H9 (cell line): Measurements from ENCODE around the gene ASPM. TPM values are rescaled to one million over a fixed set of nuclear protein-coding genes. Genes with fewer than 3 reads are reported as not detected.

Experiments used
- DNase-seq: peaks from one replicate; pipeline ENCODE4 v3.0.0-alpha.2; 2017
- H2AFZ ChIP-seq: one replicate; pipeline ENCODE4 v1.6.1; 2013; ENCODE audit warnings: mild to moderate bottlenecking, low read length, control low read depth, moderate library complexity
- H2AK5ac ChIP-seq: 2 replicates; pipeline ENCODE4 v1.6.1; 2013; ENCODE audit warnings: low read length, control low read depth, mixed read lengths; ENCODE audit not compliant: insufficient read length
- H2BK120ac ChIP-seq: one replicate; pipeline ENCODE4 v1.6.1; 2013; ENCODE audit warnings: low read depth, mild to moderate bottlenecking, low read length, control low read depth, inconsistent platforms; ENCODE audit not compliant: poor library complexity, severe bottlenecking
- H2BK12ac ChIP-seq: 2 replicates; pipeline ENCODE4 v1.6.1; 2013; ENCODE audit warnings: low read length, control low read depth, mixed read lengths, low read depth; ENCODE audit not compliant: insufficient read length
- H2BK15ac ChIP-seq: 2 replicates; pipeline ENCODE4 v1.6.1; 2013; ENCODE audit warnings: low read depth, low read length, control low read depth
- H2BK20ac ChIP-seq: one replicate; pipeline ENCODE4 v1.6.1; 2013; ENCODE audit warnings: low read depth, mild to moderate bottlenecking, low read length, control low read depth, inconsistent platforms; ENCODE audit not compliant: poor library complexity, severe bottlenecking
- H2BK5ac ChIP-seq: 2 replicates; pipeline ENCODE4 v1.6.1; 2013; ENCODE audit warnings: low read length, control low read depth, mixed read lengths; ENCODE audit not compliant: insufficient read length
- H3K14ac ChIP-seq: 2 replicates; pipeline ENCODE4 v1.6.1; 2013; ENCODE audit warnings: low read length, control low read depth; ENCODE audit not compliant: insufficient read depth
- H3K18ac ChIP-seq: 2 replicates; pipeline ENCODE4 v1.6.1; 2013; ENCODE audit warnings: low read depth, mild to moderate bottlenecking, mixed read lengths, low read length, control low read depth; ENCODE audit not compliant: insufficient read length
- H3K23ac ChIP-seq: 2 replicates; pipeline ENCODE4 v1.6.1; 2013; ENCODE audit warnings: low read length, control low read depth, mixed read lengths, low read depth; ENCODE audit not compliant: insufficient read length
- H3K23me2 ChIP-seq: 2 replicates; pipeline ENCODE4 v1.6.1; 2013; ENCODE audit warnings: low read depth, mild to moderate bottlenecking, mixed read lengths, low read length, control low read depth; ENCODE audit not compliant: insufficient read length, poor library complexity, severe bottlenecking
- H3K27ac ChIP-seq: 2 replicates; pipeline ENCODE4 v1.5.1; 2013; ENCODE audit warnings: low read length, control low read depth, mixed read lengths, low read depth; ENCODE audit not compliant: insufficient read length
- H3K27me3 ChIP-seq: 2 replicates; pipeline ENCODE4 v1.6.1; 2013; ENCODE audit warnings: low read length, control low read depth, inconsistent platforms; ENCODE audit not compliant: insufficient read depth
- H3K4ac ChIP-seq: 2 replicates; pipeline ENCODE4 v1.6.1; 2013; ENCODE audit warnings: low read depth, mild to moderate bottlenecking, control low read depth, inconsistent platforms, low read length, moderate library complexity
- H3K4me1 ChIP-seq: 2 replicates; pipeline ENCODE4 v1.6.1; 2013; ENCODE audit warnings: low read length, control low read depth, inconsistent platforms; ENCODE audit not compliant: insufficient read depth
- H3K4me2 ChIP-seq: 2 replicates; pipeline ENCODE4 v1.6.1; 2013; ENCODE audit warnings: low read length, control low read depth, mixed read lengths; ENCODE audit not compliant: insufficient read length, insufficient read depth
- H3K56ac ChIP-seq: 2 replicates; pipeline ENCODE4 v1.6.1; 2013; ENCODE audit warnings: low read depth, mild to moderate bottlenecking, mixed read lengths, low read length, control low read depth; ENCODE audit not compliant: insufficient read length
- H3K79me1 ChIP-seq: 2 replicates; pipeline ENCODE4 v1.6.1; 2013; ENCODE audit warnings: low read depth, mild to moderate bottlenecking, moderate library complexity, low read length, control low read depth, inconsistent platforms; ENCODE audit not compliant: insufficient read depth, poor library complexity, severe bottlenecking
- H3K79me2 ChIP-seq: 2 replicates; pipeline ENCODE4 v1.6.1; 2013; ENCODE audit warnings: low read length, control low read depth, inconsistent platforms; ENCODE audit not compliant: insufficient read depth
- H3K9ac ChIP-seq: 2 replicates; pipeline ENCODE4 v1.6.1; 2013; ENCODE audit warnings: low read length, control low read depth, mixed read lengths; ENCODE audit not compliant: insufficient read length; ENCODE audit errors: extremely low read depth
- H3K9me3 ChIP-seq: one replicate; pipeline ENCODE4 v1.6.1; 2013; ENCODE audit warnings: low read depth, low read length, inconsistent platforms; ENCODE audit not compliant: control insufficient read depth
- H3T11ph ChIP-seq: one replicate; pipeline ENCODE4 v1.6.1; 2013; ENCODE audit warnings: mild to moderate bottlenecking, low read length, control low read depth, inconsistent platforms
- H4K20me1 ChIP-seq: one replicate; pipeline ENCODE4 v1.6.1; 2013; ENCODE audit not compliant: control insufficient read depth, insufficient read length, insufficient read depth
- H4K5ac ChIP-seq: 2 replicates; pipeline ENCODE4 v1.6.1; 2013; ENCODE audit warnings: low read depth, mild to moderate bottlenecking, mixed read lengths, low read length, control low read depth; ENCODE audit not compliant: insufficient read length
- H4K8ac ChIP-seq: replicated peaks from 2 replicates; pipeline ENCODE4 v1.6.1; 2013; ENCODE audit warnings: low read length, control low read depth, mixed read lengths, low read depth; ENCODE audit not compliant: insufficient read length
- H4K91ac ChIP-seq: 2 replicates; pipeline ENCODE4 v1.6.1; 2013; ENCODE audit warnings: low read depth, mild to moderate bottlenecking, moderate library complexity, mixed read lengths, low read length, control low read depth; ENCODE audit not compliant: insufficient read length
- H3K27ac Mint-ChIP-seq, 3 experiments: 2 replicates in 2 of 3; 3 replicates in 1 of 3; pipeline ENCODE4 v1.8.0; 2020 to 2021; ENCODE audit warnings: mixed read lengths in 3 of 3, mild to moderate bottlenecking in 1 of 3, moderate library complexity in 1 of 3
- H3K27me3 Mint-ChIP-seq: 2 replicates; pipeline ENCODE4 v1.8.0; 2021; ENCODE audit warnings: low read depth, mild to moderate bottlenecking, moderate library complexity, mixed read lengths
- H3K36me3 Mint-ChIP-seq, 3 experiments: 2 replicates in 2 of 3; 3 replicates in 1 of 3; pipeline ENCODE4 v1.8.0; 2020 to 2021; ENCODE audit warnings: low read depth in 3 of 3, mixed read lengths in 3 of 3; ENCODE audit not compliant: insufficient read depth in 1 of 3
- H3K4me1 Mint-ChIP-seq, 2 experiments: 2 replicates each; pipeline ENCODE4 v1.8.0; 2020; ENCODE audit warnings: mixed read lengths in 2 of 2
- H3K4me3 Mint-ChIP-seq, 2 experiments: 2 replicates in 1 of 2; 3 replicates in 1 of 2; pipeline ENCODE4 v1.8.0; 2020 to 2021; ENCODE audit warnings: mild to moderate bottlenecking in 2 of 2, mixed read lengths in 2 of 2, moderate library complexity in 1 of 2
- H3K9me3 Mint-ChIP-seq, 2 experiments: 2 replicates in 1 of 2; 3 replicates in 1 of 2; pipeline ENCODE4 v1.8.0; 2020; ENCODE audit warnings: mild to moderate bottlenecking in 2 of 2, mixed read lengths in 2 of 2, moderate library complexity in 1 of 2
- CTCF ChIP-seq: fragments of 200-600 bp; sonication (generic); conservative IDR thresholded peaks from 3 replicates; pipeline ENCODE4 v1.8.0; 2021; ENCODE audit warnings: antibody characterized with exemption, mild to moderate bottlenecking
- WGBS: extraction: QIAGEN DNeasy Blood & Tissue Kit; methylation state at CpG from one replicate; pipeline ENCODE4 v1.1.7; 2013; ENCODE audit warnings: missing lambda C conversion rate, low lambda C conversion rate, mixed read lengths; ENCODE audit not compliant: insufficient read length; ENCODE audit errors: extremely low coverage; 5-methylcytosine and 5-hydroxymethylcytosine counted together
- total RNA-seq: library from RNA; stranded (reverse); gene quantifications from 2 replicates; pipeline ENCODE4 v1.2.1, GENCODE V29; 2021

Gene ASPM
- total RNA-seq, 1 experiment from 2014 or later = 34.9 TPM

GRCh38 chr1:197183195-197183748, 36.8 kb upstream of the ASPM start:
- no peaks in the 10 kb centered on the region for H3K9me3 Mint-ChIP-seq
- peaks cover 26 to 42% (median 31%) of the 10 kb centered on the region in 3 experiments; a peak in 6 of 7 replicates for H3K36me3 Mint-ChIP-seq
- Histone ChIP-seq H4K20me1 (no peaks in the 10 kb centered on the region), H3K18ac (no peak overlapping the region), H3K9ac (no peak overlapping the region), H3K79me1 (no peaks in the 10 kb centered on the region), H3K4me1 (no peaks in the 10 kb centered on the region), H4K5ac (no peak overlapping the region), H3K27me3 (no peaks in the 10 kb centered on the region), H2BK120ac (no peak overlapping the region), H3K79me2 (no peaks in the 10 kb centered on the region), H4K8ac (no peak overlapping the region), H3K23me2 (no peaks in the 10 kb centered on the region), H3K9me3 (no peaks in the 10 kb centered on the region), H3K4ac (no peak overlapping the region), H2BK20ac (no peak overlapping the region), H3K23ac (no peak overlapping the region), H3K14ac (no peak overlapping the region), H2BK12ac (no peak overlapping the region), H2BK15ac (no peak overlapping the region), H2AK5ac (no peak overlapping the region), H2AFZ (no peak overlapping the region), H2BK5ac (no peak overlapping the region), H4K91ac (no peak overlapping the region), H3K27ac (no peak overlapping the region), H3T11ph (no peak overlapping the region), H3K4me2 (no peak overlapping the region), H3K56ac (no peak overlapping the region)
- DNase-seq = no peak
- no peak overlapping the region for H3K4me3 Mint-ChIP-seq
- H3K27ac Mint-ChIP-seq = no peak overlapping the region
- no peak for TF ChIP-seq CTCF
- no peaks in the 10 kb centered on the region for H3K27me3 Mint-ChIP-seq
- no peaks in the 10 kb centered on the region for H3K4me1 Mint-ChIP-seq
- no CpG with 5 or more reads among the region's 5 CpGs for WGBS
